Hepatocyte (in vitro differentiated cells): Measurements from ENCODE around the gene FNDC3B.

ENCODE experiments used
- EZH2 ChIP-seq: fragments of 200-600 bp; sonication (generic); IDR thresholded peaks from 2 replicates; pipeline ENCODE4 v1.6.1; 2016; ENCODE audit warnings: antibody characterized with exemption, mild to moderate bottlenecking, borderline replicate concordance
- TF ChIP-seq, protein P1 (sequence below): fragments of 200-600 bp; sonication (generic); IDR thresholded peaks from 2 replicates; pipeline ENCODE4 v1.5.1; 2016; ENCODE audit warnings: antibody characterized with exemption, mild to moderate bottlenecking; ENCODE audit not compliant: poor library complexity

DNA sequence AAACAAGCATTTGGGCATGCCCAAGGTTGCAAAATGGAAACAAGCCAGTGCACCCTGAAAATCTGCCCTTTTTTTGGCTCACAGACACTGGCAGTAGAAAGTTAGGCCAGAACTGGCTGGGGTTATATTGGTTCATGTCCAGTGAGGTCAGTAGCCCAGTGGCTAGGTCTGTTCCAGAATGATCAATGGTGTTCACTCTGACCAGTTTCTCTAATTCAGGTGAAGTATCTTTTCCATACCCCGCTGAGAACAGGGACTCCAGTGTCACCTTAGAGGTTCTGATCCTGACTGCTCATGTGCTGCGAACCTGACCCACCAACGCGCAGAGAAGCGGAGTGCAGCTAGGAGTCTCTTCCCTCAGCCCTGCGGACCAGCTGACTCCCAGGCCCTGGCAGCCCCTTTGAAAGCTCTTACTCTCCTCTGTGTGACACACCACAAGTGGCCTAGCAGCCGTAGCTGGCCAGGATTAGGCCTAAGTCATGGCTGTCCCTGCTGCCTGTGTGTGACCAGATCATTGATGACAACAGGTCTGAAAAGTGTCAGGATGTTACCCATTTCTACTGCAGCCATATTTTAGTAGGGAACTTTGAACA lies 285.3 kb downstream of the FNDC3B start:
- TF ChIP-seq, protein P1, sequence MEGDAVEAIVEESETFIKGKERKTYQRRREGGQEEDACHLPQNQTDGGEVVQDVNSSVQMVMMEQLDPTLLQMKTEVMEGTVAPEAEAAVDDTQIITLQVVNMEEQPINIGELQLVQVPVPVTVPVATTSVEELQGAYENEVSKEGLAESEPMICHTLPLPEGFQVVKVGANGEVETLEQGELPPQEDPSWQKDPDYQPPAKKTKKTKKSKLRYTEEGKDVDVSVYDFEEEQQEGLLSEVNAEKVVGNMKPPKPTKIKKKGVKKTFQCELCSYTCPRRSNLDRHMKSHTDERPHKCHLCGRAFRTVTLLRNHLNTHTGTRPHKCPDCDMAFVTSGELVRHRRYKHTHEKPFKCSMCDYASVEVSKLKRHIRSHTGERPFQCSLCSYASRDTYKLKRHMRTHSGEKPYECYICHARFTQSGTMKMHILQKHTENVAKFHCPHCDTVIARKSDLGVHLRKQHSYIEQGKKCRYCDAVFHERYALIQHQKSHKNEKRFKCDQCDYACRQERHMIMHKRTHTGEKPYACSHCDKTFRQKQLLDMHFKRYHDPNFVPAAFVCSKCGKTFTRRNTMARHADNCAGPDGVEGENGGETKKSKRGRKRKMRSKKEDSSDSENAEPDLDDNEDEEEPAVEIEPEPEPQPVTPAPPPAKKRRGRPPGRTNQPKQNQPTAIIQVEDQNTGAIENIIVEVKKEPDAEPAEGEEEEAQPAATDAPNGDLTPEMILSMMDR, result no peak
- TF ChIP-seq EZH2, result no peak
